GM12878 (cell line): Measurements from ENCODE around the gene TIPRL. TPM values are rescaled to one million over a fixed set of nuclear protein-coding genes. Genes with fewer than 3 reads are reported as not detected.

Experiments
- ATF7 ChIP-seq: fragments of 450-650 bp; IDR thresholded peaks from 2 replicates; pipeline ENCODE4 v1.6.1; 2016; ENCODE audit warnings: low read depth, mild to moderate bottlenecking
- IKZF1 ChIP-seq: fragments of 450-650 bp; conservative IDR thresholded peaks from 2 replicates; pipeline ENCODE4 v1.6.1; 2017; ENCODE audit warnings: antibody characterized with exemption, mild to moderate bottlenecking
- IKZF2 ChIP-seq, 2 experiments: fragments of 450-650 bp; IDR thresholded peaks; 2 replicates each; pipeline ENCODE4 v1.6.1; 2017; ENCODE audit warnings: mild to moderate bottlenecking in 2 of 2, moderate library complexity in 2 of 2
- LARP7 ChIP-seq: fragments of 450-650 bp; IDR thresholded peaks from 2 replicates; pipeline ENCODE4 v1.6.1; 2017; ENCODE audit warnings: mild to moderate bottlenecking
- NR2C1 ChIP-seq: fragments of 450-650 bp; IDR thresholded peaks from 2 replicates; pipeline ENCODE4 v1.6.1; 2017; ENCODE audit warnings: antibody characterized with exemption, mild to moderate bottlenecking, moderate library complexity
- NR2C2 ChIP-seq: IDR thresholded peaks from 2 replicates; pipeline ENCODE4 v1.6.1; 2011; ENCODE audit warnings: borderline replicate concordance, low read depth; ENCODE audit not compliant: control insufficient read depth, insufficient read length
- PML ChIP-seq: IDR thresholded peaks from 2 replicates; pipeline ENCODE4 v1.6.1; 2012; ENCODE audit warnings: low read length, inconsistent platforms
- TBL1XR1 ChIP-seq: IDR thresholded peaks from 2 replicates; pipeline ENCODE4 v1.6.1; 2012; ENCODE audit warnings: low read depth, low read length, improper control_type of control experiment
- ZSCAN29 ChIP-seq: fragments of 450-650 bp; IDR thresholded peaks from 2 replicates; pipeline ENCODE4 v1.6.1; 2017; ENCODE audit warnings: mild to moderate bottlenecking, moderate library complexity
- polyA plus RNA-seq, 11 experiments: library from polyadenylated mRNA; depleted of rRNA in 4 of 11; unstranded in 6 of 11; stranded (reverse) in 5 of 11; fragments of >200 nt; fragmentation: Nextera tagmentation in 4 of 11; fragmentation: Illumina TruSeq in 1 of 11; extraction: Ambion mirVana in 4 of 11; extraction: Trizol in 1 of 11; gene quantifications; 1 replicate in 1 of 11; 2 replicates in 10 of 11; pipeline versions ENCODE4 v1.2.1 to v1.2.3, GENCODE V29; 2011 to 2016; ENCODE audit warnings: inconsistent platforms in 2 of 11, missing spikeins in 2 of 11, low read depth in 1 of 11
- total RNA-seq, 4 experiments: library from RNA; depleted of rRNA in 3 of 4; stranded (reverse); fragments of >200 nt in 3 of 4; fragmentation: Illumina TruSeq in 1 of 4; extraction: Trizol in 1 of 4; gene quantifications; 2 replicates each; pipeline versions ENCODE4 v1.2.1 to v1.2.3, GENCODE V29; 2013 to 2021
- TF ChIP-seq, protein P1 (sequence below): IDR thresholded peaks from 2 replicates; pipeline ENCODE4 v1.6.1; 2012; ENCODE audit warnings: low read depth, low read length, improper control_type of control experiment
- TF ChIP-seq, protein P2 (sequence below): fragments of 450-650 bp; formaldehyde crosslinking; IDR thresholded peaks from 2 replicates; pipeline ENCODE4 v1.4.0; 2022; ENCODE audit warnings: mild to moderate bottlenecking, moderate library complexity
- TF ChIP-seq, protein P3 (sequence below): fragments of 450-650 bp; IDR thresholded peaks from 2 replicates; pipeline ENCODE4 v1.6.1; 2016; ENCODE audit warnings: mild to moderate bottlenecking, moderate library complexity, borderline replicate concordance
- TF ChIP-seq, protein P4 (sequence below): fragments of 450-650 bp; IDR thresholded peaks from 2 replicates; pipeline ENCODE4 v1.6.1; 2017; ENCODE audit warnings: mild to moderate bottlenecking, low read depth, inconsistent platforms; ENCODE audit not compliant: poor library complexity, severe bottlenecking
- TF ChIP-seq, protein P5 (sequence below): fragments of 450-650 bp; formaldehyde crosslinking; IDR thresholded peaks from 2 replicates; pipeline ENCODE4 v1.4.0; 2020; ENCODE audit warnings: mild to moderate bottlenecking, moderate library complexity

The TIPRL gene
- total and polyA plus RNA-seq, 10 of the 15 experiments (the other 5 are each of a cell fraction or from before 2014, with no cell fraction given): 36.4 to 72.1 (median 49.9) TPM

DNA sequence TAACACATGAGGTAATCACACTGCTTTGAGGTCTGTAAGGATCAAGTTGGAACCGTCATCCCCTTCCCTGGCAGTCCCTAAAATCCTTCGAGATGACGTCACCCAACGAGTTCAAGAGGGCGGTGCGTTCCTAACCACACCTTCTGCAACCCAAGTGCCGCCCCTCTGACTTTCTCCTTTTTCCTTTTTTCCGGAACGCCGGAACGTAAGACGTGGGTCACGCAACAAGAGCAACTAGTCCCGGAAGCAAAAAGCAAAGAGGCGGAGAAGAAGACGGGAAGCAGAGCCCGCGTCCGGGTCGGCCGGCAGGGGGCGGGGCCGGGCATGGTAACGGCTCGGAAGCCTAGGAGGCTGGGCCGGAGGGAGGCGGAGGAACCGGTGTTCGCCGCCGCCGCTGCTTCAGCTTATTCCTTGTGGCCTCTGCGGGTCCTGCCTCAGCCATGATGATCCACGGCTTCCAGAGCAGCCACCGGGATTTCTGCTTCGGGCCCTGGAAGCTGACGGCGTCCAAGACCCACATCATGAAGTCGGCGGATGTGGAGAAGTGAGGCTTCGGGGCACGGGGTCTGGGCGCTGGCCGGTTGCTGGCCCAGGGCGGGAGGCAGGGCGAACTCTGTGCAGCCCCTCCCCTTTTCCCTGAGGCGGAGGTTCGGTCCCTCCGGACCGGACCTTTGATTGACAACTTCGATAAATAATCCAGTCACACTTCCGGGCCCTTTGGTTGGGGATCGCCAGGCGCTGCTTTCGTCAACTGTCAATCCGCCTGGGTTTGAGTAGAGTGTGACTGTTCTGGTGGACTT is at the start of gene TIPRL (continued):
- TF ChIP-seq TBL1XR1 (peak; percentile 24; the same call in 1 of the 2 replicates), IKZF2 (IDR thresholded peaks at IDR 0.05) (peak; percentile 94 to 95), NR2C1 (peak; percentile 97), ZSCAN29 (no peak), IKZF1 (peak; percentile 93), ATF7 (peak; percentile 100), NR2C2 (no peak), PML (peak; percentile 60; the same call in 1 of the 2 replicates), LARP7 (peak; percentile 82)
- TF ChIP-seq, protein P1, sequence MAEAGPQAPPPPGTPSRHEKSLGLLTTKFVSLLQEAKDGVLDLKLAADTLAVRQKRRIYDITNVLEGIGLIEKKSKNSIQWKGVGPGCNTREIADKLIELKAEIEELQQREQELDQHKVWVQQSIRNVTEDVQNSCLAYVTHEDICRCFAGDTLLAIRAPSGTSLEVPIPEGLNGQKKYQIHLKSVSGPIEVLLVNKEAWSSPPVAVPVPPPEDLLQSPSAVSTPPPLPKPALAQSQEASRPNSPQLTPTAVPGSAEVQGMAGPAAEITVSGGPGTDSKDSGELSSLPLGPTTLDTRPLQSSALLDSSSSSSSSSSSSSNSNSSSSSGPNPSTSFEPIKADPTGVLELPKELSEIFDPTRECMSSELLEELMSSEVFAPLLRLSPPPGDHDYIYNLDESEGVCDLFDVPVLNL: 0 out of 2 replicates have a peak, but pooled peaks have one; percentile 20
- TF ChIP-seq, protein P2, sequence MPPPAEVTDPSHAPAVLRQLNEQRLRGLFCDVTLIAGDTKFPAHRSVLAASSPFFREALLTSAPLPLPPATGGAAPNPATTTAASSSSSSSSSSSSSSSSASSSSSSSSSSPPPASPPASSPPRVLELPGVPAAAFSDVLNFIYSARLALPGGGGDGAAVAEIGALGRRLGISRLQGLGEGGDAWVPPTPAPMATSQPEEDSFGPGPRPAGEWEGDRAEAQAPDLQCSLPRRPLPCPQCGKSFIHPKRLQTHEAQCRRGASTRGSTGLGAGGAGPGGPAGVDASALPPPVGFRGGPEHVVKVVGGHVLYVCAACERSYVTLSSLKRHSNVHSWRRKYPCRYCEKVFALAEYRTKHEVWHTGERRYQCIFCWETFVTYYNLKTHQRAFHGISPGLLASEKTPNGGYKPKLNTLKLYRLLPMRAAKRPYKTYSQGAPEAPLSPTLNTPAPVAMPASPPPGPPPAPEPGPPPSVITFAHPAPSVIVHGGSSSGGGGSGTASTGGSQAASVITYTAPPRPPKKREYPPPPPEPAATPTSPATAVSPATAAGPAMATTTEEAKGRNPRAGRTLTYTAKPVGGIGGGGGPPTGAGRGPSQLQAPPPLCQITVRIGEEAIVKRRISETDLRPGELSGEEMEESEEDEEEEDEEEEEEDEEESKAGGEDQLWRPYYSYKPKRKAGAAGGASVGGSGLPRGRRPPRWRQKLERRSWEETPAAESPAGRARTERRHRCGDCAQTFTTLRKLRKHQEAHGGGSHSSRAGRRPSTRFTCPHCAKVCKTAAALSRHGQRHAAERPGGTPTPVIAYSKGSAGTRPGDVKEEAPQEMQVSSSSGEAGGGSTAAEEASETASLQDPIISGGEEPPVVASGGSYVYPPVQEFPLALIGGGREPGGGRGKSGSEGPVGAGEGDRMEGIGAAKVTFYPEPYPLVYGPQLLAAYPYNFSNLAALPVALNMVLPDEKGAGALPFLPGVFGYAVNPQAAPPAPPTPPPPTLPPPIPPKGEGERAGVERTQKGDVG: peak; percentile 79
- TF ChIP-seq, protein P3, sequence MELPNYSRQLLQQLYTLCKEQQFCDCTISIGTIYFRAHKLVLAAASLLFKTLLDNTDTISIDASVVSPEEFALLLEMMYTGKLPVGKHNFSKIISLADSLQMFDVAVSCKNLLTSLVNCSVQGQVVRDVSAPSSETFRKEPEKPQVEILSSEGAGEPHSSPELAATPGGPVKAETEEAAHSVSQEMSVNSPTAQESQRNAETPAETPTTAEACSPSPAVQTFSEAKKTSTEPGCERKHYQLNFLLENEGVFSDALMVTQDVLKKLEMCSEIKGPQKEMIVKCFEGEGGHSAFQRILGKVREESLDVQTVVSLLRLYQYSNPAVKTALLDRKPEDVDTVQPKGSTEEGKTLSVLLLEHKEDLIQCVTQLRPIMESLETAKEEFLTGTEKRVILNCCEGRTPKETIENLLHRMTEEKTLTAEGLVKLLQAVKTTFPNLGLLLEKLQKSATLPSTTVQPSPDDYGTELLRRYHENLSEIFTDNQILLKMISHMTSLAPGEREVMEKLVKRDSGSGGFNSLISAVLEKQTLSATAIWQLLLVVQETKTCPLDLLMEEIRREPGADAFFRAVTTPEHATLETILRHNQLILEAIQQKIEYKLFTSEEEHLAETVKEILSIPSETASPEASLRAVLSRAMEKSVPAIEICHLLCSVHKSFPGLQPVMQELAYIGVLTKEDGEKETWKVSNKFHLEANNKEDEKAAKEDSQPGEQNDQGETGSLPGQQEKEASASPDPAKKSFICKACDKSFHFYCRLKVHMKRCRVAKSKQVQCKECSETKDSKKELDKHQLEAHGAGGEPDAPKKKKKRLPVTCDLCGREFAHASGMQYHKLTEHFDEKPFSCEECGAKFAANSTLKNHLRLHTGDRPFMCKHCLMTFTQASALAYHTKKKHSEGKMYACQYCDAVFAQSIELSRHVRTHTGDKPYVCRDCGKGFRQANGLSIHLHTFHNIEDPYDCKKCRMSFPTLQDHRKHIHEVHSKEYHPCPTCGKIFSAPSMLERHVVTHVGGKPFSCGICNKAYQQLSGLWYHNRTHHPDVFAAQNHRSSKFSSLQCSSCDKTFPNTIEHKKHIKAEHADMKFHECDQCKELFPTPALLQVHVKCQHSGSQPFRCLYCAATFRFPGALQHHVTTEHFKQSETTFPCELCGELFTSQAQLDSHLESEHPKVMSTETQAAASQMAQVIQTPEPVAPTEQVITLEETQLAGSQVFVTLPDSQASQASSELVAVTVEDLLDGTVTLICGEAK: peak; percentile 93
- TF ChIP-seq, protein P4, sequence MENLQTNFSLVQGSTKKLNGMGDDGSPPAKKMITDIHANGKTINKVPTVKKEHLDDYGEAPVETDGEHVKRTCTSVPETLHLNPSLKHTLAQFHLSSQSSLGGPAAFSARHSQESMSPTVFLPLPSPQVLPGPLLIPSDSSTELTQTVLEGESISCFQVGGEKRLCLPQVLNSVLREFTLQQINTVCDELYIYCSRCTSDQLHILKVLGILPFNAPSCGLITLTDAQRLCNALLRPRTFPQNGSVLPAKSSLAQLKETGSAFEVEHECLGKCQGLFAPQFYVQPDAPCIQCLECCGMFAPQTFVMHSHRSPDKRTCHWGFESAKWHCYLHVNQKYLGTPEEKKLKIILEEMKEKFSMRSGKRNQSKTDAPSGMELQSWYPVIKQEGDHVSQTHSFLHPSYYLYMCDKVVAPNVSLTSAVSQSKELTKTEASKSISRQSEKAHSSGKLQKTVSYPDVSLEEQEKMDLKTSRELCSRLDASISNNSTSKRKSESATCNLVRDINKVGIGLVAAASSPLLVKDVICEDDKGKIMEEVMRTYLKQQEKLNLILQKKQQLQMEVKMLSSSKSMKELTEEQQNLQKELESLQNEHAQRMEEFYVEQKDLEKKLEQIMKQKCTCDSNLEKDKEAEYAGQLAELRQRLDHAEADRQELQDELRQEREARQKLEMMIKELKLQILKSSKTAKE: peak; percentile 64
- TF ChIP-seq, protein P5, sequence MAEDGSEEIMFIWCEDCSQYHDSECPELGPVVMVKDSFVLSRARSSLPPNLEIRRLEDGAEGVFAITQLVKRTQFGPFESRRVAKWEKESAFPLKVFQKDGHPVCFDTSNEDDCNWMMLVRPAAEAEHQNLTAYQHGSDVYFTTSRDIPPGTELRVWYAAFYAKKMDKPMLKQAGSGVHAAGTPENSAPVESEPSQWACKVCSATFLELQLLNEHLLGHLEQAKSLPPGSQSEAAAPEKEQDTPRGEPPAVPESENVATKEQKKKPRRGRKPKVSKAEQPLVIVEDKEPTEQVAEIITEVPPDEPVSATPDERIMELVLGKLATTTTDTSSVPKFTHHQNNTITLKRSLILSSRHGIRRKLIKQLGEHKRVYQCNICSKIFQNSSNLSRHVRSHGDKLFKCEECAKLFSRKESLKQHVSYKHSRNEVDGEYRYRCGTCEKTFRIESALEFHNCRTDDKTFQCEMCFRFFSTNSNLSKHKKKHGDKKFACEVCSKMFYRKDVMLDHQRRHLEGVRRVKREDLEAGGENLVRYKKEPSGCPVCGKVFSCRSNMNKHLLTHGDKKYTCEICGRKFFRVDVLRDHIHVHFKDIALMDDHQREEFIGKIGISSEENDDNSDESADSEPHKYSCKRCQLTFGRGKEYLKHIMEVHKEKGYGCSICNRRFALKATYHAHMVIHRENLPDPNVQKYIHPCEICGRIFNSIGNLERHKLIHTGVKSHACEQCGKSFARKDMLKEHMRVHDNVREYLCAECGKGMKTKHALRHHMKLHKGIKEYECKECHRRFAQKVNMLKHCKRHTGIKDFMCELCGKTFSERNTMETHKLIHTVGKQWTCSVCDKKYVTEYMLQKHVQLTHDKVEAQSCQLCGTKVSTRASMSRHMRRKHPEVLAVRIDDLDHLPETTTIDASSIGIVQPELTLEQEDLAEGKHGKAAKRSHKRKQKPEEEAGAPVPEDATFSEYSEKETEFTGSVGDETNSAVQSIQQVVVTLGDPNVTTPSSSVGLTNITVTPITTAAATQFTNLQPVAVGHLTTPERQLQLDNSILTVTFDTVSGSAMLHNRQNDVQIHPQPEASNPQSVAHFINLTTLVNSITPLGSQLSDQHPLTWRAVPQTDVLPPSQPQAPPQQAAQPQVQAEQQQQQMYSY (CRISPR knock-in tag): peak; percentile 80
